Measurements from ENCODE around the gene RFTN1. TPM values are rescaled to one million over a fixed set of nuclear protein-coding genes. Genes with fewer than 3 reads are reported as not detected.
A peak's percentile ranks its signal among the peaks of the same experiment; 100 is the strongest.

RFTN1 gene
- total RNA-seq, 3 donors from 2014 or later (not counting 1 experiment from before 2014, with no cell fraction given), result 112 to 135 (median 115) TPM

DNA sequence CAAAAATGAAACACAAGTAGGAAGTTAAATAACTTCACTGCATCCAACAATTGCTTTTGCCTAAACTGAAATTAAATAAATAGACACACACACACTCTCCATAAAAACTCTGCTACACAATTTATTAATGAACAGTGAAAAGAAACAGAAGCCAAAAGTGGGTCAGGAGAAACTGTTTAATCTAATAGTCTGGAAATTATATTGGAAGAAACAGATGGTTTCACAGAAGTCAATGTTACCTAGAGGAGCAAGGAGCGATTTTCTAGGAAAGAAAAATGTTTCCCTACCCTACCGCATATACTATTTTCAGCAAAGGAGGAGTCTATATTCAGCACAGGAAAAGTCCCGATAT, 32.0 kb downstream of the RFTN1 start:
- H3K9me3 Mint-ChIP-seq, result no peaks in the 10 kb centered on the region
- H3K9me3 ChIP-seq (ENCODE audit: control insufficient read depth, insufficient read depth, low read length), result no peaks in the 10 kb centered on the region
- DNase-seq (no peak), ATAC-seq (no peak)
- H3K27ac ChIP-seq (ENCODE audit: low read length), result peak overlapping the region; percentile 60
- intact Hi-C loops (cut with micrococcal nuclease), result no loop called here
- H3K36me3 ChIP-seq (ENCODE audit: control insufficient read depth, insufficient read depth, low read length), result peaks cover 2% of the 10 kb centered on the region
- peak overlapping the region; percentile 86 to 89 for H3K27ac Mint-ChIP-seq
- H3K36me3 Mint-ChIP-seq, result no peaks in the 10 kb centered on the region
- TF ChIP-seq, protein P1, sequence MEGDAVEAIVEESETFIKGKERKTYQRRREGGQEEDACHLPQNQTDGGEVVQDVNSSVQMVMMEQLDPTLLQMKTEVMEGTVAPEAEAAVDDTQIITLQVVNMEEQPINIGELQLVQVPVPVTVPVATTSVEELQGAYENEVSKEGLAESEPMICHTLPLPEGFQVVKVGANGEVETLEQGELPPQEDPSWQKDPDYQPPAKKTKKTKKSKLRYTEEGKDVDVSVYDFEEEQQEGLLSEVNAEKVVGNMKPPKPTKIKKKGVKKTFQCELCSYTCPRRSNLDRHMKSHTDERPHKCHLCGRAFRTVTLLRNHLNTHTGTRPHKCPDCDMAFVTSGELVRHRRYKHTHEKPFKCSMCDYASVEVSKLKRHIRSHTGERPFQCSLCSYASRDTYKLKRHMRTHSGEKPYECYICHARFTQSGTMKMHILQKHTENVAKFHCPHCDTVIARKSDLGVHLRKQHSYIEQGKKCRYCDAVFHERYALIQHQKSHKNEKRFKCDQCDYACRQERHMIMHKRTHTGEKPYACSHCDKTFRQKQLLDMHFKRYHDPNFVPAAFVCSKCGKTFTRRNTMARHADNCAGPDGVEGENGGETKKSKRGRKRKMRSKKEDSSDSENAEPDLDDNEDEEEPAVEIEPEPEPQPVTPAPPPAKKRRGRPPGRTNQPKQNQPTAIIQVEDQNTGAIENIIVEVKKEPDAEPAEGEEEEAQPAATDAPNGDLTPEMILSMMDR (IDR thresholded peaks at IDR 0.05), result no peak
- 19% methylated on average over 2 of the region's 3 CpGs for WGBS (ENCODE audit: insufficient coverage)
- H3K27me3 ChIP-seq (ENCODE audit: control insufficient read depth, insufficient read depth, low read length), result no peaks in the 10 kb centered on the region
- H3K4me1 Mint-ChIP-seq, result peaks cover 60 to 79% of the 10 kb centered on the region in 2 donors
- no peaks in the 10 kb centered on the region for H3K27me3 Mint-ChIP-seq (ENCODE audit: low read depth in 2 of 2)
- no peak overlapping the region for H3K4me3 ChIP-seq (ENCODE audit: low read length)
- peaks cover 28% of the 10 kb centered on the region for H3K4me1 ChIP-seq (ENCODE audit: control insufficient read depth, insufficient read depth, low read length)
- H3K4me3 Mint-ChIP-seq, result peak overlapping the region; percentile 76

DNA sequence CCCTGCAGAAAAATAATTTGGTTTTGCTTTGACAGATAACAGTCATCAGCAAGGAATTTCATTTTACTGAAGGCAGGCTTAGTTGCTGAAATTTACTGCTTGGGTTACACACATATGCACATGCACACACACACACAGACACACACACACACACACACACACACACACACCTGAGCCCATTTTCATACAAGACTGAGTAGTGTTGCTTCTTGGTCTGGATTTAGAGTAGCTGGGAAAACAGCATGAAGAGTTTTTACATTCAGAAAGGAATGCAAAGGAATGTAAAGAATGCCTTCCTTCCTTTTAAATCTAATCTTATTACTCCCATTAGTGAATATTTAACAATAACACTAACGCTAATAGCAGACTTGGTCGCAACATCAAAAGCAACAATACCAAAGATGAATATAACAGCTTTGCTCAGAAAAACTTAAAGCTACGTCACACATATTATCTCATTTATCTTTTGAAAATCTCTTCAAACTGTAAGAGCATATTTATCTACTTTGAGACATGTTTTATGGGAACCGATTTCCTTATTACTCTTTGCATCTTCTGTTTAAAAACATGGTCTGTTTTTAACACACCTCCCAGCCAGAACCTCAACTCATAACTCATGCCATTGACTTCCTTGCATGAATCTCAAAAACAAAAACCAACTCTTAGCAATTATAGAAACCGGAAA, 32.5 kb downstream of the RFTN1 start:
- Histone ChIP-seq H3K27me3 (ENCODE audit: control insufficient read depth, insufficient read depth, low read length) (no peaks in the 10 kb centered on the region), H3K27ac (ENCODE audit: low read length) (peak overlapping the region; percentile 60), H3K9me3 (ENCODE audit: control insufficient read depth, insufficient read depth, low read length) (no peaks in the 10 kb centered on the region), H3K4me1 (ENCODE audit: control insufficient read depth, insufficient read depth, low read length) (peaks cover 33% of the 10 kb centered on the region), H3K36me3 (ENCODE audit: control insufficient read depth, insufficient read depth, low read length) (no peaks in the 10 kb centered on the region), H3K4me3 (ENCODE audit: low read length) (no peak overlapping the region)
- Mint-ChIP-seq H3K27me3 (ENCODE audit: low read depth in 2 of 2) (no peaks in the 10 kb centered on the region), H3K36me3 (no peaks in the 10 kb centered on the region), H3K4me1 (peaks cover 60 to 79% of the 10 kb centered on the region in 2 donors), H3K27ac (peak overlapping the region; percentile 86 to 89), H3K4me3 (peak overlapping the region; percentile 76), H3K9me3 (no peaks in the 10 kb centered on the region)
- peak in 2 of 3 donors; percentile 54 to 57 for ATAC-seq
- TF ChIP-seq, protein P1 (IDR thresholded peaks at IDR 0.05), result no peak
- peak in 1 of 2 donors; percentile 60 for DNase-seq
- intact Hi-C loops (cut with micrococcal nuclease), result no loop called here
- WGBS (ENCODE audit: insufficient coverage), result 15% methylated on average over 5 of the region's 5 CpGs

DNA sequence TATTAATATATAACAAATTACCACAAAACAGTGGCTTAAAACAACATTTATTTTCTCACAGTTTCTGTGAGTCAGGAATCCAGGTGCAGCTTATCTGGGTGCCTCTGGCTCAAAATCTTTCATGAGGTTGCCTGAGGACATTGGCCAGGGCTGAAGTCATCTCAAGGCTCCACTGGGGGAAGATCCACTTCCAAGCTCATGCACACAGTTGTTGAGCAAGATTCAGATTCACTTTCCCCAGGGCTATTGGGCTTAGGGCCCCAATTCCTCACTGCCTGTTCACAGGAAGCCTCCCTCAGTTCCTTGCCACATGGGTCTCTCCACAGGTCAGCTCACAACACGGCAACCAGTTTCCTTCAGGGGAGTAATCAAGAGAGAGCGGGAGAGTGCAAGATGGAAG, 35.0 kb downstream of the RFTN1 start:
- Mint-ChIP-seq H3K4me1 (peaks cover 71 to 84% of the 10 kb centered on the region in 2 donors), H3K9me3 (no peaks in the 10 kb centered on the region), H3K4me3 (no peak overlapping the region), H3K36me3 (no peaks in the 10 kb centered on the region), H3K27ac (peak overlapping the region in 1 of 2 donors; percentile 89), H3K27me3 (ENCODE audit: low read depth in 2 of 2) (no peaks in the 10 kb centered on the region)
- DNase-seq, result no peak
- TF ChIP-seq, protein P1 (IDR thresholded peaks at IDR 0.05), result no peak
- Histone ChIP-seq H3K27ac (ENCODE audit: low read length) (no peak overlapping the region), H3K4me1 (ENCODE audit: control insufficient read depth, insufficient read depth, low read length) (peaks cover 44% of the 10 kb centered on the region), H3K9me3 (ENCODE audit: control insufficient read depth, insufficient read depth, low read length) (no peaks in the 10 kb centered on the region), H3K36me3 (ENCODE audit: control insufficient read depth, insufficient read depth, low read length) (peaks cover 5% of the 10 kb centered on the region), H3K4me3 (ENCODE audit: low read length) (no peak overlapping the region), H3K27me3 (ENCODE audit: control insufficient read depth, insufficient read depth, low read length) (no peaks in the 10 kb centered on the region)
- intact Hi-C loops (cut with micrococcal nuclease), result loop anchor here (5.0 kb wide), 1 partner anchor 34 kb away; the partner anchor contains the start of gene RFTN1
- 81% methylated on average over 2 of the region's 2 CpGs for WGBS (ENCODE audit: insufficient coverage)
- ATAC-seq, result no peak
